Tibial nerve (tissue), 3 donors: ENCODE results near the gene KCTD16.

ENCODE experiments used
- CTCF ChIP-seq, 5 experiments: fragments of 200-600 bp in 3 of 5; fragments of 450-650 bp in 2 of 5; sonication (generic) in 3 of 5; IDR thresholded peaks; one replicate each; pipeline ENCODE4 v1.5.1; 2016 to 2019; ENCODE audit warnings: antibody characterized with exemption in 5 of 5, mild to moderate bottlenecking in 3 of 5, moderate library complexity in 2 of 5
- POLR2A ChIP-seq, 2 donors: fragments of 450-650 bp; IDR thresholded peaks; one replicate each; pipeline ENCODE4 v1.6.1; 2017; ENCODE audit warnings: antibody characterized with exemption in 2 of 2, mild to moderate bottlenecking in 2 of 2, moderate library complexity in 2 of 2

- TF ChIP-seq CTCF (IDR thresholded peaks at IDR 0.05) (no peak), POLR2A (IDR thresholded peaks at IDR 0.05) (no peak)
Measured at GRCh38 chr5:144472221-144472620, 301.5 kb downstream of the KCTD16 start.
